CD4-positive, alpha-beta T cell treated with Interleukin-6 at 100 ng/mL for 8 hours (primary cell): ENCODE results near the gene ALKBH5.

ENCODE experiments used
- DNase-seq: peaks from one replicate; pipeline ENCODE4 v3.0.0-alpha.2; 2020; ENCODE audit warnings: mixed read lengths, low spot score

The ALKBH5 gene

DNA sequence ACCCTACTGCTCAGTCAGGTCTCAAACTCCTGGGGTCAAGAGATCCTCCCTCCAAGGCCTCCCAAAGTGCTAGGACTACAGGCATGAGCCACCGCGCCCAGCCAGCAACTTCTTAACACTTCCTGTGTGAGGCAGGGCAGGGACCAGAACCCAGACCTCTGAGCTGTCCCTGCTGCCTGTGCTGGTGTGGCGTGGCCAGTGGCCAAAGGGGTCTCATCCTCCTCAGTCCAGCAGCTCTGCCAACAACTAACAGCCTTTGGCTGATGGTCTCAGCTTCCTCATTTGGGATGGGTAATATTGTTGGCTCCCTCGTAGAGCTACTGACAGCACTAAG is 40.4 kb downstream of the ALKBH5 start:
- DNase-seq: no peak

DNA sequence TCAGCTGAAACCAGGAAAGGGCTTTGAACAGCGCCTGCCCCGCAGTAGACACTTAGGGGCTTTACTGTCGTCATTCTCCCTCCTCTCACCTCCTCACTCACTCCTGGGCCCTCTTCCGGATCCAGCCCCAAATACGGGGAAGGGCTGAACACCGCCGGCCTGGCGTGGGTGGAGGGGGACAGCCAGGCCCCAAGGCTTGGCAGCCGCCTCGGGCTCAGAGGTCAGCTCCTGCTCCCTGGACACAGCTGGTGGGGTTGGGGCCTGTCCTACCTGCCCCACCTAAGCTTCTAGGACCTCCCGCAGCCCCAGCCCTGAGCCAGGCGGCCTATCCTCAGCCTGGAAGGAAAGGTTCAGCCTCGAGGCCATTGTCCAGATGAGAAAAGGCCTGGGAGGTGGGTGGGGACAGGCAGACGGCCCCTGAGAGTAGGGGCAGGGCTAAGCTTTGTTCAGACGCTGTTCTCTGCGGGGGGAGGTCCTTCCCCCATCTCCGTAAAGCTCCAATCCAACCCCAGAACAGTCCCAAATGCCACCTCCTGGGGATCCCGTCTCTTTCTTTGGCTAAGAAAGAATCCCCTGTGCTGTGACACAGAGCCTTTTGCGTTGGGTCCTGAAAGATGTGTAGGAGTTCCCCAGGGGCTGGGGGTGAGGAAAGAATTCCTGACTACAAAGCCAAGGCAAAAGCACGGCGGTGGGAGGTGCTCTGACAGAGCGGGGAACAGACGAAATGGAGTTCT is 40.9 kb downstream of the ALKBH5 start:
- DNase-seq: no peak

DNA sequence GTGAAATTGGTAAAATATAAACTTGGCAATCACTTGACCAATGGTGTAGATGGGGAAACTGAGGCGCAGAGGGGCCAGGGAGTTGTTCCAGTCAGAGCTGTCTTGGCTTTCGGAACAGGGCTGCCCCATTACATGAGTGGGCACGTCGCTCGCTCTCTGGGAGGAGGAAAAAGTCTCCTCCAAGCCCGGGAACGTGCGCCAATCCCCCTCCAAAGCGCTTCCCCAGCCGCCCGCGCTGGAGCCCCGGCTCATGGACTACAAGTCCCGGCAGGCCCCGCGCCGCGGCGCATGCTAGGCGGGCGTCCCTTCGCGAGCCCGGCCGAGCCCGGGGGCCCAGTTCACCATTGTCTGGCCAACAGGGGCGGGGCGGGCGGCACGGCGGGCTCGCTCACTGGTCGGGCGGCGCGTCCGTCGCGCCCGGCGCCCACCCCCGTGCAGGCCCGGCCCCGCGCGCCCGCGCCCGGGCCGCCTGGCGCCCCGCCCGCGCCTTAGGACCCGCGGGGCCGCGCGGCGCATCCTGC is 41.6 kb downstream of the ALKBH5 start, which contains the start of gene LLGL1:
Gene LLGL1 (plus strand): TSS at position 515 of the 521 bp plus-strand sequence. CDS start 48 bp downstream, outside the sequence.
- peak; percentile 95 for DNase-seq

DNA sequence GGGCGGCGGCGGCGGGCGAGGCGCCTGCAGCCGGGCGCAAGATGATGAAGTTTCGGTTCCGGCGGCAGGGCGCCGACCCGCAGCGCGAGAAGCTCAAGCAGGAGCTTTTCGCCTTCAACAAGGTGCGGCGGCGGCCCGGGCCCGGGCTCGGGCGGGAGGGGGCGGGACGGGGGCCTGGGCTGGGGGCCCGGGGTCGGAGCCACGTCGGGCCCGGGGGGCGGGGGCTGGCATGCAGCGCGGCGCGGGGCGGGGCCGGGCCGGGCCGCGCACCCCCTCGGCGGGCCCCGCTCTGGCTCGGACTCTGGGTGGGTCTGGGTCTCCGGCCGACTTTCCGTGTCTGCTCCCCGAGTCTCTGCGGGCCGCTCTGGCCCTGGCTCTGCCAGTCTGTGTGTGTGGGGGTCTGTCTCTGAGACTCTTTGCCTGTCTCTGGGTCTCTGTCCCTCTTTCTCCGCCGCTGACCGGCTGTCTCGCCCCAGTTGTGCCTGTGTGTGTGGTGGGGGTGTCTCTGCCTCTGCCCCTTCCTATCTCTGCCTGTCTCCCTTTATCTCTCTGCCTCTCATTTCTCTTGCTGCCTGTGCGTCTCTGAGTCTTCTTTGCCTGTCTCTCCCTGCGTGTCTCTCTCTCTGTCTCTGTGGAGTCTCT is 42.1 kb downstream of the ALKBH5 start:
- DNase-seq: no peak

DNA sequence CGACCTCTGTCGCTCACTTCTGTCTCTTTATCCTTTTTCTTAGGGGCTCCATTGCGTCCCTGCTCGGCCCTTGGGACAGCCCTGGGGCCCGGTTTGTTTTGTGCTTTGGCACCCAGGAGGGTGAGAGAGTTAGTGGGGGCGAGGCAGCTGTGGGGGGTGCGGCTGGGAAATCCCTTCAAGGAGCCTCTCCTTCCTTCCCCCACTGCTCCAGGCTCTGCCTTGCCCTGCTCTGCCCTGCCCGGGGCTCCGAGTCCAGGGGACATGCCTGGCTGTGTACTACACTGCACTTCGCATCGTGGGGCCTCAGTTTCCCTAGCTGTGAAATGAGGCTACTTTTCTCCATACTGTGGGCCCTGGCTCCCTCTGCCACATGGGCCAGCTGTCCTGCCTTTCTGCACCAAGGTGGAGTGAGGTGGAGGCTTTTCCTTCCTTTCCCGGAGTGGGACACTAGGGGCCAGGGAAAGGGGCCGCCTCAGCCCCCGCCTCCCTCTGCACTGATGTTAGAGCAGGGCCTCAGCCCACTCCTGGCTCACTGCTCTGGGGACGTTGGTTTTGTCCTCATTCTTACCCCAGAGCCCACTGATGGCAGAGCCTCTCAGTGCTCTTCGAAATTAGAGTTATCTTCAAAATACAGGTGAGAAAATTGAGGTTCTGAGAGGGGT is 42.8 kb downstream of the ALKBH5 start:
- no peak for DNase-seq

DNA sequence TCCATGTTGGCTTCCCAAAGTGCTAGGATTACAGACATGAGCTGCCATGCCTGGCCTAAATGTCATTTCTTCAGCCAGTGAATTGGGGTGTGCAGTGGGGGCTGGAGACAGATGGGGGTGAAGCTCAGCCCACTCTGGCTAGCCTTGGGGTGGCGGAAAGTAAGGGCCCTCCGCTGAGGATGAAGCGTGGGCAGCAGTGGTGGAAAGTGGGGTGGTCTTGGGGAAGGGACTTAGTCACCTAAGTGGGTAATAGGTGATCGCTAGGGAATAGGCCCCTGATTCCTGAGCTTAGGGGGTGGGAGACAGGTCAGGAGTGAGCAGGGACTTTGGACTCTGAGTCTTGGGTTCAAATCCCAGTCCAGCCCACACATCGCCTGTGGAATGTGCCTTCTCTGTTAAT is 44.0 kb downstream of the ALKBH5 start:
- DNase-seq: no peak

DNA sequence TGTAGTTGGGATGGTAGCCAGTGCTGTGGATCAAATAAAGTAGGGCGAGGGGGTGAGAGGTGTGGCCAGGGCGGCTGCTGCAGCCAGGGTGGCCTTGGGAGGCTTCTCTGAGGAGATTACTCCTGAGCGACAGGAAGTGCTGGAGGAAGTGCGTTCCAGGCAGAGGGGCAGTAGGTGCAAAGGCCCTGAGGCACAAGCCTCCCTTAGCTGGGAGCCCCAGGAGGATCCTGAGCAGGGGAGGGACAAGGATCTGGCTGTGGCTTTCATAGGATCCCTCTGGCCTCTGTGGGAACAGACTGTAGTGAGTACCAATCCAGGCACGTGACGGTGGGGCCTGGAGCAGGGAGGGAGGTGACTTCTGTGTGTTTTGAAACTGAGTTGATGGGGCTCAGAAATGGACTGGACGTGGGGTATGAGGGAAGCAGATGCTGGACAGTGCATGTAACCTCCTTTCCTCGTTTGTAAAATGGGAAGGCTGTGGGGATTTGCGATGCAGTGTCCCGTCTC is 44.6 kb downstream of the ALKBH5 start:
- DNase-seq: no peak

DNA sequence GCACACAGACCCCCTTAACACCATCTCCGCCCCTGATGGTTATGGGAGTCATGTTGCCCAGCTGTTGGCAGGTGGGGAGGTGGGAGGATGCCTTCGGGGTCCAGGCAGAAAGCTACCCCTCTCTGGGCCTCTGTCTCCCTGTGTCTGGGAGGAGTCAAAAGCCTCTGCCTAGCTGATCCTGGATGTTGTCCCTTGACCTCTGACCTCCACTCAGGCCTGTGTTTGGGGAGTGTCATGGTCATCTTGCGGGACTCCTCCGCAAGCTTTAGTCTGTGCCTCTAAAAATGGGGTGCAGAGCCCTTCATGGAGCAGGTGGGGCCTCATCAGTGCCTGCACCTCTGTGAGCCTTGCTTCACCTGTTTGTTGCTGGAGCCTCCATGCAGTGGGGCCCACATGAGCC is 45.6 kb downstream of the ALKBH5 start:
- DNase-seq: no peak

DNA sequence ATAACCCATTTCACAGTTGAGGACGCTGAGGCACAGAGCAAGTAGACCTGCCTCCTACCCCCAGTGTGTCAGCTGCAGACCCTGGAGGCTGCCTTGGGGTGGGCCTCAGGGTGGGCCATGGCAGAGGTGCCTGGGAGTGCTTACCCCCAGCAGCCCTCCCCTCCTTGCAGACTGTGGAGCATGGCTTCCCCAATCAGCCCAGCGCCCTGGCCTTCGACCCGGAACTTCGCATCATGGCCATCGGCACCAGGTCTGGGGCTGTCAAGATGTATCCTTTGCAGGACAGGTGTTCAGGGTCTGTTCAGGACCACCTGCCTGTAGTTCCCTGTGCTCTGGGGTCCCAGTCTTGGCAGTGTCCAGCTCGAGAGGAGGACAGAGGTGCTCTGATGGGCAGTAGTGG is 46.1 kb downstream of the ALKBH5 start:
- no peak for DNase-seq

DNA sequence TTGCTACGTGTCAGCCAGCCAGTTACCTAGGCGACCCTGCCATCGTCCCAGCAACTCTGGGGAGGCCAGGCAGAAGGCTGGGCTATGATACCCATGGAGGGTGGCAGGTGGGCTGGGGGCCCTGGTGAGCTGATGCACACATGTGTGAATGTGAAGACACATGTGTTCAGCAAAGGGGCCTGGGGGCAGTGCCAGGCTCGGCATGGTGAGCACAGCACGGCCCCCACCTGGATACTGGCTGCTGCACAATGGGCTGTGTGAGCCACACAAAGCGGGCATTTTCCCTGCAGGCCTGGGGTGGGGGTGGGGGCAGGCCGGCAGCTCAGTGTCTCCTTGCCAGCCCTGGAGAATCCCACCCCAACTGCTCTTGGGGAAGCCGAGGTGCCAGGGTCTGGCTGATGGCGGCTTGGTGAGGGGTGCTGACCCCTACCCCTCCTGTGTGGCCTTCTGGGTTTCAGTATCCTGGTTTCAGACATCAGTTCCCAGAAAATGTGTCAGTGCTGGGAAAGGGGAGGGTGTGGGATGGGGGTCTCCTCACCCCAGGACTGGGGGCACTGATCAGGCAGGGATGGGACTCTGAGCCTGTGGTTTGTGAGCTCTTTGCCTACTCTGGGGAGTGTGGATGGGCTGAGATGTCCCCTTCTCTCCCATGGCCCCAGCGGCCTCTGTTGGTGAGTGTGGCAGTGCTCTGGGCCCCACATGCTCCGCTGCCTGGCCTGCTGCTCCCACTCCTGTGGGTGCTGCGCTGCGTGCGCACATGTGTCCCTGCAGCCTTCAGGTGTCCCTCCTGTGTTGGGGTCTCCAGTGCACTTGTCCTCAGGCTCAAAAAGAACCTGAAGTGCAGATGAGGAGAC is 46.9 kb downstream of the ALKBH5 start:
- no peak for DNase-seq

DNA sequence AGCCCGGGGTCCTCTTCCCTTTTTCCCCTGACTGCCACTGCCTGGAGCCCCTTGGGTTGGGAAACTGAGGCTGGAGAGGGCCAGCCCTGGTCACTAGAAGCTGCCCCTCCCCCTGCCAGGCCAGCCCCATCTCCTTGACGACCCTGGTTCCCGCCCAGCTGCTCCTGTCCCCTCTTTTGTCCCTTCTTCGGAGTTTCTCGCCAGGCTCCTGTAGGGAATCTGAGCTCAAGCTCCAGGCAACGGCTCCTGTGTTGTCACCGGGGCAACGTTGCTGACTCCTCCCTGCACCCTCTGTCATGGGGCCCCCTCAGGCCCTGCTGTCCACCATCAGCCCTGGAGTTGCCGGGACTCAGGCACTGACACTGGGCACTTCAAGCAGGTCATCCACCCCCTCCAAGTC is 47.5 kb downstream of the ALKBH5 start:
- no peak for DNase-seq

DNA sequence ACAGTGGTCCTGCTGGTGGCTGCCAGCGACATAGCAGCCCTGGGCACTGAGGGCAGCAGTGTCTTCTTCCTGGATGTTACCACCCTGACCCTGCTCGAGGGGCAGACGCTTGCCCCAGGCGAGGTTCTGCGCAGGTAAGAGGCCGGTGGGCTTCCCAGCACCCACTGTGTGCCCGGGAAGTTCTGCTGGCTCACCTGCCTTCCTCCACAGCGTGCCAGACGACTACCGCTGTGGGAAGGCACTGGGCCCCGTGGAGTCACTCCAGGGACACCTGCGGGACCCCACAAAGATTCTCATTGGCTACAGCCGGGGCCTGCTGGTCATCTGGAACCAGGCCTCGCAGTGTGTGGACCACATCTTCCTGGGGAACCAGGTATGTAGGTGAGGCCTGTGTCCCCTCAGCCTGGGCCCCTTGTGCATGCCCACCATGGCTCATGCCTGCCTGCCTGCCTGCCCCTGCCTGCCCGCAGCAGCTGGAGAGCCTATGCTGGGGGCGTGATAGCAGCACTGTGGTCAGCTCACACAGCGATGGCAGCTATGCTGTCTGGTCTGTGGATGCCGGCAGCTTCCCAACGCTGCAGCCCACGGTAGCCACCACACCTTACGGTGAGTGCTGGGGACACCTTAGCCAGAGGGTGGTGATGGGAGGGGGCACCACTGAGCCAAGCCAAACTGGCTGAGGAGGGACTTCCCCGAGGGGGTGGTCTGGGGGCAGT is 50.3 kb downstream of the ALKBH5 start:
- DNase-seq: no peak

DNA sequence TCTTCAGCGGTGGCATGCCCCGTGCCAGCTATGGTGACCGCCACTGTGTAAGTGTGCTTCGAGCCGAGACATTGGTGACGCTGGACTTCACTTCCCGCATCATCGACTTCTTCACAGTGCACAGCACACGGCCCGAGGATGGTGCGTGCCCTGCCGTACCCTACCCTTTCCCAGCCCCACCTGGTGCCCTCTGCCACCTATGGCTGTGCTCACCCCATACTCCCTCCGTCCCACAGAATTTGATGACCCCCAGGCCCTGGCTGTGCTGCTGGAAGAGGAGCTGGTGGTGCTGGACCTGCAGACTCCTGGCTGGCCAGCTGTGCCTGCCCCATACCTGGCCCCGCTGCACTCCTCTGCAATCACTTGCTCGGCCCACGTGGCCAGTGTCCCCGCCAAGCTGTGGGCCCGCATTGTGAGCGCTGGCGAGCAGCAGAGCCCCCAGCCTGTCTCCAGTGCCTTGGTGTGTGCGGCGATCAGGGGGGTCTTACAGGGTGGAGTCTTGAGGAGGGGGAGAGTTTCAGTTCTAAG is 51.3 kb downstream of the ALKBH5 start:
- no peak for DNase-seq

DNA sequence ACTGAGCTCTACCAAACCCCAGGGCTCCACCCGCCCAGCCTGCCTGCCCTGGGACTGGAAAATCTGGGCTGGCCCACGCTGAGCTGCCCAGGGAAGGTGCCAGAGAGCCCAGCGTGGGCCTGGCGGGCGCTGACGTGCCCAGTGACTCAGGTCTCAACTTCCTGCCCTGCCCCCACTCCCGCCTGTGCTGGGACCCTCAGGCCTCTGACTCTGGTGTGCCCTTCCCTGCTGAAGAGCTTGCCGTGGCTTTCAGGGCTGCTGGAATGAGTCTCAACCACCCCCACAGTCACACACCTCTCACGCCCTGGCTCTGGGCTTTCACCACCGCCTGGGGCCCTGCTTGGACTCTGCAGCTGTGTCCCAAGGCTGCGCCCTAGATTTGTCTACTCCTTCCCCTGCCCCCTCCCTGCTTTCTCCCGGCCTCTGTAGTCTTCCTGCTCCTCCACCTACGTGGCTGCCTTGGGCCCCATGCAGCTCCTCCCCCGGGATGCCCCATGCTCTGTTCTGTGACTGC is 52.2 kb downstream of the ALKBH5 start:
- no peak for DNase-seq

DNA sequence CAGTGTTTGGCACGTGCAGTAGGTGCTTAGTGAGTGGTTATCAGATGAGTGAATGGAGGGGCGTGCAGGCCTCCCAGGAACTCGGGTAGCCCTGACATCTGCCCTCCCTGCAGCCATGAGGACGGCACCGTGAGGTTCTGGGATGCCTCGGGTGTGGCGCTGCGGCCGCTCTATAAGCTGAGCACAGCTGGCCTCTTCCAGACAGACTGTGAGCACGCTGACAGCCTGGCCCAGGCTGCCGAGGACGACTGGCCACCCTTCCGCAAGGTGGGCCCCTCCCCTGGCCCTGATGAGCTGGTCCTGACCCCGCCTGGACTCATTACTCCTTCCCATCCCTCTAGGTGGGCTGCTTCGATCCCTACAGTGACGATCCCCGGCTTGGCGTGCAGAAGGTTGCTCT is 52.9 kb downstream of the ALKBH5 start:
- no peak for DNase-seq

DNA sequence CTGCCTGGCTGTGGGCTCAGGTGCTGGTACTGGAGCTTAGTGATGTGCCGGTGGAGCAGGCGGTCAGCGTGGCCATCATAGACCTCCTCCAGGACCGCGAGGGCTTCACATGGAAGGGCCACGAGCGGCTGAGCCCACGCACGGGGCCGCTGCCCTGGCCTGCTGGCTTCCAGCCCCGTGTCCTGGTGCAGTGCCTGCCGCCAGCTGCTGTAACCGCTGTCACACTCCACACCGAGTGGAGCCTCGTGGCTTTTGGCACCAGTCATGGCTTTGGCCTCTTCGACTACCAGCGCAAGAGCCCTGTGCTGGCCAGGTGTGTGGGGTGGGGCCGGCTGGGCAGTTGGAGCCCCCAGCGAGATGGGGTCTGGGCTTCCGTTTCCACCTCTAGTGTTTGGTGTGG is 53.8 kb downstream of the ALKBH5 start:
- DNase-seq: no peak

DNA sequence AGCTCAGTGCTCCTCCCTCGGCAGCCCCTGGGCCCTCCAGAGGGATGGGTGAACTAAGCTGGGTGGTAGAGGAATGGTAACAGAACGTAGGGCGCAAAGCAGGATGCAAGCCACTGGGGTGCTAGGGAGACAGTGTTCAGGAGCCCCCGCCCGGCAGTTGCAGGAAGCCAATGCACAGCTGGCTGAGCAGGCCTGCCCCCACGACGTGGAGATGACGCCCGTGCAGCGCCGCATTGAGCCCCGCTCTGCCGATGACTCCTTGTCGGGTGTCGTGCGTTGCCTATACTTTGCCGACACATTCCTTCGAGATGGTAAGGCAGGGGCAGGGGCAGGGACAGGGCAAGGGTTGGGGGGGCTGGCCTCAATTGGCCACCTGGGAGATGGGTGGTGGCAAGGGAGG is 54.7 kb downstream of the ALKBH5 start:
- no peak for DNase-seq

DNA sequence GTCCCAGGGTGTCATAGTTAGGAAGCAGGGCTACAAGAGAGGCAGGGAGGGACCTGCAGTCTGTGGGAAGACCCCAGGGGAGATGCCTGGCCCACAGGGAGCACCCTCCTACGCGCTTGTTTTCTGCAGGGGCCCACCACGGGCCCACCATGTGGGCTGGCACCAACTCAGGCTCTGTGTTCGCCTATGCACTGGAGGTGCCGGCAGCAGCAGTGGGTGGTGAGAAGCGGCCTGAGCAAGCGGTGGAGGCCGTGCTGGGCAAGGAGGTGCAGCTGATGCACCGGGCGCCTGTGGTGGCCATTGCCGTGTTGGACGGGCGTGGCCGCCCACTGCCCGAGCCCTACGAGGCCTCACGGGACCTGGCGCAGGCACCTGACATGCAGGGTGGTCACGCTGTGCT is 56.8 kb downstream of the ALKBH5 start:
- no peak for DNase-seq

DNA sequence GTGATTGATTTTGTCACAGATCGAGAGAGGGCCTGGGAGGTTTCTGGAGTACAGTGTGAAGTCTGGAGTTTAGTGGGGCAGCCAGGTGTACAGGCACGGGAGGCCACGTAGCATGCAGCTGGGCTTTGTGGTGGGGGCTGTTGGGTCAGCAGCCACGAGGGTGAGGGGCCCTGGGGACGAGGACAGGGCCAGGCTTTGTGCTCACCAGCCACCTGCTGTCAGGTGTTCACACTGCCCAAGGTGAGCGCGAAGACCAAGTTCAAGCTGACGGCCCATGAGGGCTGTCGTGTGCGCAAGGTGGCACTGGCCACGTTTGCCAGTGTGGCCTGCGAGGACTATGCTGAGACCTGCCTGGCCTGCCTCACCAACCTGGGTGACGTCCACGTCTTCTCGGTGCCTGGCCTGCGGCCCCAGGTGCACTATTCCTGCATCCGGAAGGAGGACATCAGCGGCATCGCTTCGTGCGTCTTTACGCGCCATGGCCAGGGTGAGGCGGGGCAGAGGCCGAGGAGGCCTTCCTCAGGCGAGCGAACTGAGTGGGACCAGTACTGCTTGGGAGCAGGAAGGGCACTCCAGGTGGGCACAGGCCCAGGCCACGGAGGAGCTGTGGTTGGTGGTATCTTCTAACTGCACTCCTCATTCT is 57.7 kb downstream of the ALKBH5 start:
- no peak for DNase-seq

DNA sequence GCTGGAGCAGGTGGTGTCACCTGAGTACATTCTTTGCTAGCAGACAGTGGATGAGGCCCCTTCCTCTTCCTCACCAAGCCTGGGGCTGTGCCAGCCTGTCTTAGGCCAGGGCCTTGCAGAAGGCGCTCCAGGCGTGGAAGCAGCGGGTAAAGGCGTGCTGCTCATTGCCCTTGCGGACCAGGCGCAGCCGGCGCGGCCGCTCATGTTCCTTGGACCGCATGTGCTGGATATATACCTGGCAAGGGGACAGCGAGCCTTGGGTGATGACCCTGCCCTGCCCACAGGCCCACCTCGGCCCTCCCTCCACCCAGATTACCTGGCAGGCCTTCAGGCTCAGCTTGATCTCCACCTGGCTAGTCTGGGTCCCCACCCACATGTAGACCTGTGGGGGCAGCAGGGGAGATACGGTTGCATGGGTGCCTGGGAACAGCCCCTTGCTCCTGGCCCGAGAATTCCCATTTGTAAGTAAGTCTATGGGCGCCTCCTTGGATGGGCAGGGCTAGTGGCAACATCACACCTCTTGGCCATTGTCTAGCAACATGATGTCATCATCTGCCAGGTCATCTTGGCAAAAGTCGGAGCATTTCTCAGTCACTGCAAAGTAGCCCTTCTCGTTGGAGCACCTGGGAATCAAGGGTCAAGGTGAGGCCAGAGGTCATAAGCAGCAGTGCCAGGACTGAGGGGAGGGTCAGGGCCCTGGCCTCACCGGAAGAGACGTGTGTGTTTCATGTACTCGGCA is 61.6 kb downstream of the ALKBH5 start:
- no peak for DNase-seq
